Activated T-cell treated with anti-CD3 and anti-CD28 coated beads, Interleukin-2, amount 50 U/mL, for 72 hours (primary cell): ENCODE results near the gene PRR14. TPM values are rescaled to one million over a fixed set of nuclear protein-coding genes. Genes with fewer than 3 reads are reported as not detected.
"Not testable (repeated sequence)": the region's sequence is repeated elsewhere in the genome, so short reads cannot be mapped to it uniquely, and the experiment has no call there.

Experiments
- ATAC-seq, 2 donors: fragments of 150-1000 bp; cut with Tn5 transposase; replicated peaks in 1 of 2; 2 replicates each; pipeline ENCODE4 v1.10.0; 2021; ENCODE audit warnings: moderate library complexity in 2 of 2, mild to moderate bottlenecking in 1 of 2
- DNase-seq, 2 donors: peaks; one replicate each; pipeline ENCODE4 v3.0.0; 2021 to 2022; ENCODE audit warnings: mixed read lengths in 1 of 2
- H3K27ac Mint-ChIP-seq: one replicate; pipeline ENCODE4 v1.8.0; 2022; ENCODE audit warnings: mild to moderate bottlenecking, moderate library complexity, mixed read lengths
- H3K27me3 Mint-ChIP-seq: one replicate; pipeline ENCODE4 v1.8.0; 2022; ENCODE audit warnings: low read depth, mixed read lengths
- H3K36me3 Mint-ChIP-seq, 2 donors: one replicate each; pipeline ENCODE4 v1.8.0; 2022; ENCODE audit warnings: mixed read lengths in 2 of 2, mild to moderate bottlenecking in 1 of 2; ENCODE audit not compliant: insufficient read depth in 2 of 2
- H3K4me1 Mint-ChIP-seq: one replicate; pipeline ENCODE4 v1.8.0; 2022; ENCODE audit warnings: low read depth, mixed read lengths
- H3K4me3 Mint-ChIP-seq, 2 donors: one replicate each; pipeline ENCODE4 v1.8.0; 2022; ENCODE audit warnings: mild to moderate bottlenecking in 2 of 2, mixed read lengths in 2 of 2, moderate library complexity in 2 of 2
- H3K9me3 Mint-ChIP-seq, 2 donors: one replicate each; pipeline ENCODE4 v1.8.0; 2022; ENCODE audit warnings: mixed read lengths in 2 of 2
- total RNA-seq, 2 donors: library from RNA; stranded (reverse); gene quantifications; one replicate each; pipeline ENCODE4 v1.2.3, GENCODE V29; 2022

Gene PRR14
- total RNA-seq, 2 donors from 2014 or later = 108 to 124 TPM

DNA sequence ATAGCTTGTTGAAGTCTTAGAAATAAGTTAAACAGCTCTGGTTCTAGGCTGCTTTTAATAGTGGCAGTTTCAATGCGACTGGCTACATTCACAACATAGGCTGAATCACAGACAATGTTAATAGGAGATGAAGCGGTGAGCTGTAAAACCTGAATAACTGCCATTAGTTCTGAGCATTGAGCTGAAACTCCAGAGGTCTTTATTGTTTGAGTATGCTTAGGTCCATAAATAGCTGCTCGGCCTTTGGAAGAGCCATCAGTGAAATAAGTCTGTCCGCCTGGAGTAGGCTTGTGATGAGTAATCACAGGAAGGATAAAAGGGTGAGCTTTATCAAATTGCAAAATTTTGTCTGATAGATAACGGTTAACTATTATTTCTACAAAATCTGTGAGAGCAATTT is 31.1 kb upstream of the PRR14 start:
- H3K36me3 Mint-ChIP-seq = no peaks in the 10 kb centered on the region
- ATAC-seq (no peak), DNase-seq (no peak)
- no peaks in the 10 kb centered on the region for H3K4me1 Mint-ChIP-seq
- no peaks in the 10 kb centered on the region for H3K9me3 Mint-ChIP-seq
- no peaks in the 10 kb centered on the region for H3K27me3 Mint-ChIP-seq
- no peak overlapping the region for H3K4me3 Mint-ChIP-seq
- H3K27ac Mint-ChIP-seq = no peak overlapping the region

DNA sequence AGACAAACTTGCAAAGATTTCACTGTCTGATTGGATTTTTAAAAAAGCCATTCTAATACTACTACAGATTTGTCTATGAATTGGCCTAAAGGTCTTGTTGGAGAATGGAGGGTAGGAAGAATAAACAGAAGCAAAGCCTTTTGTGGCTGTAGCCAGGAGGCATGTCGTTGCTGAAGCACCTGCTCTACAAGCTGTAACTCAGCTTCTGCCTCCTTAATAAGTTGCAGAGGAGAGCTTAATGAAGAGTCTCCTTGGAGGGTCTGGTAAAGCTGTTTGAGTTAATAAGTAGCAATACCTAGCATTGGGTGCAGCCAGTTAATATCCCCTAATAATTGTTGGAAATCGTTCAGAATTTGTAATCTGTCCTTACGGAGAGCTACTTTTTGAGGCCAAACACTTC is 30.6 kb upstream of the PRR14 start:
- ATAC-seq (no peak), DNase-seq (no peak)
- H3K4me1 Mint-ChIP-seq = no peaks in the 10 kb centered on the region
- no peaks in the 10 kb centered on the region for H3K27me3 Mint-ChIP-seq
- no peak overlapping the region for H3K27ac Mint-ChIP-seq
- no peak overlapping the region for H3K4me3 Mint-ChIP-seq
- H3K36me3 Mint-ChIP-seq = no peaks in the 10 kb centered on the region
- no peaks in the 10 kb centered on the region for H3K9me3 Mint-ChIP-seq

- Mint-ChIP-seq H3K36me3 (no peaks in the 10 kb centered on the region), H3K9me3 (no peaks in the 10 kb centered on the region), H3K4me3 (no peak overlapping the region), H3K27ac (no peak overlapping the region), H3K27me3 (no peaks in the 10 kb centered on the region), H3K4me1 (no peaks in the 10 kb centered on the region)
- ATAC-seq (no peak), DNase-seq (no peak)
Measured at GRCh38 chr16:30621765-30622164, 29.0 kb upstream of the PRR14 start.

DNA sequence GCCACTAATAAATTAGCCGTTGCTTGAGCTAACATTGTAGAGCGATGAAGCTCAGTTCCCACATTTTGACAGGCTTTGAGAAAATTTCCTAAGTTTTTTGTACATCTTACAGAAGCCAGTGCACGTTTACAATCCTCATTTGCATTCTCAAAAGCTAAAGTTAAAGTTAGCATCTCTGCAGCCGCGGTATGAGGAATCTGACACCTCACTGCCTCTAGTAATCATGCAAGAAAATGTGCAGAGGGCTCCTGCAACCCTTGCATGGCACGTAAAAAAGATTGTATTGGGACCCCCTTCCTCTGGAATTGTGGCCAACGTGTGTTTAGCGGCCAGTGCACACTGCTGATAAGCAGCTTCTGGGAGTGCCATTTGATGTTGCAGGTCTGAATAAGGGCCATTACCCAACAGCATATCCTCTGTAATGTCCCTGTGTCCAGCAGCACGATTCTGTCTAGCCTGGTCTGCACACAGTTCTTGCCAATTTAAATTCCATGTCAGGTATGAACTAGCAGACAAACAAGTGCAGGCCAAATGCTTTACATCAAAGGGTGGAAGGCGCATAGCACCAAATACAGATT is 28.2 kb upstream of the PRR14 start:
- Mint-ChIP-seq H3K36me3 (no peaks in the 10 kb centered on the region), H3K4me1 (no peaks in the 10 kb centered on the region), H3K4me3 (no peak overlapping the region), H3K27me3 (no peaks in the 10 kb centered on the region), H3K27ac (no peak overlapping the region), H3K9me3 (no peaks in the 10 kb centered on the region)
- no peak for DNase-seq
- ATAC-seq = no peak

GRCh38 chr16:30623536-30624283 is 27.1 kb upstream of the PRR14 start:
- Mint-ChIP-seq H3K4me3 (no peak overlapping the region), H3K27ac (no peak overlapping the region), H3K4me1 (peaks cover 3% of the 10 kb centered on the region), H3K27me3 (no peaks in the 10 kb centered on the region), H3K36me3 (no peaks in the 10 kb centered on the region), H3K9me3 (no peaks in the 10 kb centered on the region)
- no peak for DNase-seq
- ATAC-seq = no peak

- no peak for ATAC-seq
Measured at GRCh38 chr16:30626236-30626635, 24.5 kb upstream of the PRR14 start.

GRCh38 chr16:30628628-30629540 is 21.9 kb upstream of the PRR14 start:
- no peaks in the 10 kb centered on the region for H3K27me3 Mint-ChIP-seq
- H3K4me3 Mint-ChIP-seq = peak overlapping the region; percentile 74 to 81
- H3K36me3 Mint-ChIP-seq = no peaks in the 10 kb centered on the region
- H3K9me3 Mint-ChIP-seq = no peaks in the 10 kb centered on the region
- H3K4me1 Mint-ChIP-seq = peaks cover 13% of the 10 kb centered on the region
- ATAC-seq = peak; percentile 92 to 94
- DNase-seq = peak; percentile 89 to 90
- peak overlapping the region; percentile 89 for H3K27ac Mint-ChIP-seq

More at GRCh38 chr16:30626236-30626635, 24.5 kb upstream of the PRR14 start:
- Mint-ChIP-seq H3K4me3 (no peak overlapping the region), H3K9me3 (no peaks in the 10 kb centered on the region), H3K27me3 (no peaks in the 10 kb centered on the region), H3K36me3 (no peaks in the 10 kb centered on the region), H3K27ac (no peak overlapping the region), H3K4me1 (peaks cover 13% of the 10 kb centered on the region)
- DNase-seq = no peak

DNA sequence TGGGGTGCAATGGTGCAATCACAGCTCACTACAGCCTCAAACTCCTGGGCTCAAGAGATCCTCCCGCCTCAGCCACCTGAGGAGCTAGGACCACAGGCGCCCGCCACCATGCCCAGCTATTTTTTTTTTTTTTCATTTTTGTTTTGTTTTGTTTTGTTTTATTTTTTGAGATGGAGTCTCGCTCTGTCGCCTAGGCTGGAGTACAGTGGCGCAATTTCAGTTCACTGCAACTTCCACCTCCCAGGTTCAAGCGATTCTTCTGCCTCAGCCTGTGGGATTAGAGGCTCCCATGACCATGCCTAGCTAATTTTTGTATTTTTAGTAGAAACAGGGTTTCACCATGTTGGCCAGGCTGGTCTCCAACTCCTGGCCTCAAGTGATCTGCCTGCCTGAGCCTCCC is 18.3 kb upstream of the PRR14 start:
- not testable (repeated sequence) for ATAC-seq, H3K27me3 Mint-ChIP-seq

DNA sequence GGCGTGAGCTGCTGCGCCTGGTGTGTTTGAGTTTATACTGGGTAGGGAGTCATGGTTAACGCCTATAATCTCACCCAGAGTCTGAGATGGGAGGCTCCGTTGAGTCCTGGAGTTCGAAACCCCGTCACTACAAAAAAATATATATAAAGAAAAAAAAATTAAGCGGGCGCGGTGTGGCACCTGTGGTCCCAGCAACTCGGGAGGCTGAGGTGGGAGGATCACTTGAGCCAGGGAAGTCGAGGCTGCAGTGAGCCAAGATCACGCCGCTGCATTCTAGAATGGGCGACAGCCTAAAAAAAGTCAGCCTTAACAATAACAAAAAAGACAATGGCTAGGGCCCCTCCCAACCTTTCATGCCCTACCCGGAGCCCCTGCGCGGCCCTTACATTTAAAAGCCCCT is 17.2 kb upstream of the PRR14 start:
- H3K36me3 Mint-ChIP-seq = peaks cover 0 to 1% of the 10 kb centered on the region in 2 donors
- H3K4me3 Mint-ChIP-seq = peak overlapping the region; percentile 86 to 88

More for the DNA sequence above, 18.3 kb upstream of the PRR14 start:
- H3K4me1 Mint-ChIP-seq = peaks cover 31% of the 10 kb centered on the region
- not testable (repeated sequence) for DNase-seq, H3K36me3 Mint-ChIP-seq, H3K9me3 Mint-ChIP-seq, H3K27ac Mint-ChIP-seq
- H3K4me3 Mint-ChIP-seq = peak overlapping the region in 1 of 2 donors; percentile 42

GRCh38 chr16:30636599-30636998 is 14.2 kb upstream of the PRR14 start:
- no peak overlapping the region for H3K4me3 Mint-ChIP-seq
- no peak overlapping the region for H3K27ac Mint-ChIP-seq
- DNase-seq = no peak
- no peak for ATAC-seq
- no peaks in the 10 kb centered on the region for H3K9me3 Mint-ChIP-seq
- H3K27me3 Mint-ChIP-seq = no peaks in the 10 kb centered on the region
- H3K4me1 Mint-ChIP-seq = peaks cover 18% of the 10 kb centered on the region
- H3K36me3 Mint-ChIP-seq = peaks cover 0 to 1% of the 10 kb centered on the region in 2 donors

More for the DNA sequence above, 17.2 kb upstream of the PRR14 start:
- Mint-ChIP-seq H3K4me1 (peaks cover 30% of the 10 kb centered on the region), H3K27me3 (no peaks in the 10 kb centered on the region), H3K27ac (peak overlapping the region; percentile 86), H3K9me3 (no peaks in the 10 kb centered on the region)
- ATAC-seq (no peak), DNase-seq (no peak)

DNA sequence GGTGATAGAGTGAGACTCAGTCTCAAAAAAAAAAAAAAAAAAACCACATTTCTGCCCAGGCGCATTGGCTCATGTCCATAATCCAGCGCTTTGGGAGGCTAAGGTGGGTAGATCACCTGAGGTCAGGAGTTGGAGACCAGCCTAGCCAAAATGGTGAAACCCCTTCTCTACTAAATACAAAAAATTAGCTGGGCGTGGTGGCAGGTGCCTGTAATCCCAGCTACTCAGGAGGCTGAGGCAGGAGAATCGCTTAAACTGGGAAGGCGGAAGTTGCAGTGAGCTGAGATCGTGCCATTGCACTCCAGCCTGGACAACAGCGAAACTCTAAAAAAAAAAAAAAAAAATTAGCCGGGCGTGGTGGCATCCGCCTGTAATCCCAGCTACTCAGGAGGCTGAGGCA is 13.6 kb upstream of the PRR14 start:
- H3K27ac Mint-ChIP-seq, H3K36me3 Mint-ChIP-seq, DNase-seq, H3K9me3 Mint-ChIP-seq, H3K4me3 Mint-ChIP-seq, ATAC-seq, H3K27me3 Mint-ChIP-seq: not testable (repeated sequence)
- peaks cover 18% of the 10 kb centered on the region for H3K4me1 Mint-ChIP-seq

- ATAC-seq = no peak
- no peak for DNase-seq
- H3K27ac Mint-ChIP-seq = no peak overlapping the region
- H3K4me3 Mint-ChIP-seq = no peak overlapping the region
- peaks cover 0 to 1% of the 10 kb centered on the region in 2 donors for H3K36me3 Mint-ChIP-seq
- H3K4me1 Mint-ChIP-seq = peaks cover 18% of the 10 kb centered on the region
- H3K27me3 Mint-ChIP-seq = no peaks in the 10 kb centered on the region
- H3K9me3 Mint-ChIP-seq = no peaks in the 10 kb centered on the region
Measured at GRCh38 chr16:30637944-30638343, 12.8 kb upstream of the PRR14 start.

GRCh38 chr16:30641378-30641982 is 9.3 kb upstream of the PRR14 start:
- no peaks in the 10 kb centered on the region for H3K9me3 Mint-ChIP-seq
- ATAC-seq = no peak
- DNase-seq = no peak
- H3K4me3 Mint-ChIP-seq = no peak overlapping the region
- no peaks in the 10 kb centered on the region for H3K27me3 Mint-ChIP-seq
- H3K27ac Mint-ChIP-seq = no peak overlapping the region
- H3K36me3 Mint-ChIP-seq = no peaks in the 10 kb centered on the region
- peaks cover 2% of the 10 kb centered on the region for H3K4me1 Mint-ChIP-seq
